ENCODE measurements around the gene FAF1.

FAF1 gene

DNA sequence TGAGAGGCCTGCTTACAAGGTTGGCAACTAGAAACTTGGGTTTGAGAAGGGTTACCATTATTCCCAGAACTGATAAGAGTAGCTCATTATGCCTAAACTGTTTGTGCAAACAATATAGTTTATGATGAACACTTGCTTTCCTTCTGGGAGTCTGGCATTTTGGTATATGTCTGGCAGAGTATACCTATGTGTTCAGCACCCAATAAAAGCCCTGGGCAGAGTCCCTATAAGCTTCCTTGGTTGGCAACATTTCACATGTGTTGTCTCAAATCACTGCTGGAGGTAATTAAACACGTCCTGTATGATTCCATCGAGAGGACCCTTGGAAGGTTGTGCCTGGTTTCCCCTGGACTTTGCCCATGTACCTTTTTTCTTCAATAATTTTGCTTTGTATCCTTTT is 497.1 kb downstream of the FAF1 start:
- Histone ChIP-seq H3K36me3 (ENCODE audit: control insufficient read depth, insufficient read depth, low read length) (no peaks in the 10 kb centered on the region), H3K4me3 (replicated peaks; ENCODE audit: low read depth, low read length) (no peak overlapping the region), H3K27me3 (replicated peaks; ENCODE audit: control insufficient read depth, insufficient read depth, low read length) (no peaks in the 10 kb centered on the region)
- no peak for DNase-seq (ENCODE audit: extremely low read depth, insufficient read length)
- no peak for TF ChIP-seq CTCF (IDR thresholded peaks at IDR 0.05; ENCODE audit: insufficient read depth, low read length, poor library complexity, severe bottlenecking)

- no peak for TF ChIP-seq CTCF (IDR thresholded peaks at IDR 0.05; ENCODE audit: insufficient read depth, low read length, poor library complexity, severe bottlenecking)
- no peak overlapping the region for H3K4me3 ChIP-seq (replicated peaks; ENCODE audit: low read depth, low read length)
- no peak for DNase-seq (ENCODE audit: extremely low read depth, insufficient read length)
- H3K36me3 ChIP-seq (ENCODE audit: control insufficient read depth, insufficient read depth, low read length): no peaks in the 10 kb centered on the region; the same call in 1 of the 2 replicates
- no peaks in the 10 kb centered on the region for H3K27me3 ChIP-seq (replicated peaks; ENCODE audit: control insufficient read depth, insufficient read depth, low read length)
Measured at GRCh38 chr1:50458507-50458906, 501.6 kb downstream of the FAF1 start.

- TF ChIP-seq CTCF (IDR thresholded peaks at IDR 0.05; ENCODE audit: insufficient read depth, low read length, poor library complexity, severe bottlenecking): no peak
- no peaks in the 10 kb centered on the region; the same call in 1 of the 2 replicates for H3K36me3 ChIP-seq (ENCODE audit: control insufficient read depth, insufficient read depth, low read length)
- no peak for DNase-seq (ENCODE audit: extremely low read depth, insufficient read length)
Measured at GRCh38 chr1:50454911-50455310, 505.2 kb downstream of the FAF1 start.

DNA sequence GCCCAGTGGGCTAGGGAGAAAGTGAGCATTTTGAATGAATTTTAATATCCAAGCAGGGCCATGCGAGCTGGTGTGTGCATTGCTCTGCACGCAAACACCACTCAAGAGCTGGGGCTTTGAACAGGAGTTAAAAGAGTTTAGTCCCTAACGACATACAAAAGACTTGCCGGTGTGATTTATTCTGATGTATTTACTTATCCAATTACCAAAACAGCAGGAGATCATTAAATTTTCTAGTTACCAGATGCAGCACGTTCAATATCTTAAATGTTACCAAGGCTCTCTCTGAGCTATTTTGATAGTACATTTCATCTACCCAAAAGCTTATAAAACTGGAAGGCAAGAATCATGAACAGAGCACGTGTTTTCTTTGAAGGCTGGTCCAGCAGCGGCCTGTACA is 506.8 kb downstream of the FAF1 start:
- H3K36me3 ChIP-seq (ENCODE audit: control insufficient read depth, insufficient read depth, low read length): no peaks in the 10 kb centered on the region; the same call in 1 of the 2 replicates
- no peak for TF ChIP-seq CTCF (IDR thresholded peaks at IDR 0.05; ENCODE audit: insufficient read depth, low read length, poor library complexity, severe bottlenecking)
- DNase-seq (ENCODE audit: extremely low read depth, insufficient read length): no peak
- H3K27me3 ChIP-seq (replicated peaks; ENCODE audit: control insufficient read depth, insufficient read depth, low read length): no peaks in the 10 kb centered on the region
- no peak overlapping the region for H3K4me3 ChIP-seq (replicated peaks; ENCODE audit: low read depth, low read length)

More at GRCh38 chr1:50454911-50455310, 505.2 kb downstream of the FAF1 start:
- no peaks in the 10 kb centered on the region for H3K27me3 ChIP-seq (replicated peaks; ENCODE audit: control insufficient read depth, insufficient read depth, low read length)
- no peak overlapping the region for H3K4me3 ChIP-seq (replicated peaks; ENCODE audit: low read depth, low read length)

GRCh38 chr1:50452700-50453099 is 507.4 kb downstream of the FAF1 start:
- DNase-seq (ENCODE audit: extremely low read depth, insufficient read length): no peak
- no peak overlapping the region for H3K4me3 ChIP-seq (replicated peaks; ENCODE audit: low read depth, low read length)
- no peak for TF ChIP-seq CTCF (IDR thresholded peaks at IDR 0.05; ENCODE audit: insufficient read depth, low read length, poor library complexity, severe bottlenecking)
- H3K36me3 ChIP-seq (ENCODE audit: control insufficient read depth, insufficient read depth, low read length): no peaks in the 10 kb centered on the region; the same call in 1 of the 2 replicates
- no peaks in the 10 kb centered on the region for H3K27me3 ChIP-seq (replicated peaks; ENCODE audit: control insufficient read depth, insufficient read depth, low read length)
